MCF 10A (cell line): ENCODE data around the gene CEP131. TPM values are rescaled to one million over a fixed set of nuclear protein-coding genes. Genes with fewer than 3 reads are reported as not detected.
"Not testable (repeated sequence)": the region's sequence is repeated elsewhere in the genome, so short reads cannot be mapped to it uniquely, and the experiment has no call there.

ENCODE experiments used
- BruUV-seq: library from RNA; stranded (reverse); fragments of 400-500 nt; replicated peaks from 2 replicates; lab custom pipeline; 2021; lab: Mats Ljungman, UMichigan
- CTCF ChIA-PET: fragments of 300-600 bp; sonication (Branson Sonifier 250); formaldehyde crosslinking; extraction: SDS; loops from one replicate; lab custom pipeline; 2021; ENCODE audit warnings: antibody characterized with exemption, inconsistent platforms; lab: Yijun Ruan, JAX
- POLR2A ChIA-PET: fragments of 300-600, 350-650 bp; sonication (Branson Sonifier 250); formaldehyde crosslinking; extraction: SDS; loops from one replicate; lab custom pipeline; 2020; ENCODE audit warnings: antibody characterized with exemption, inconsistent platforms; lab: Yijun Ruan, JAX
- DNase-seq: peaks from one replicate; pipeline ENCODE4 v3.0.0-alpha.2; 2018; ENCODE audit not compliant: unreplicated experiment
- H3K27ac Mint-ChIP-seq: one replicate; pipeline ENCODE4 v1.8.0; 2022; ENCODE audit warnings: mild to moderate bottlenecking, low read depth, mixed read lengths; ENCODE audit not compliant: unreplicated experiment
- H3K27me3 Mint-ChIP-seq: one replicate; pipeline ENCODE4 v1.8.0; 2022; ENCODE audit warnings: mixed read lengths; ENCODE audit not compliant: insufficient read depth, unreplicated experiment
- H3K36me3 Mint-ChIP-seq: one replicate; pipeline ENCODE4 v1.8.0; 2022; ENCODE audit warnings: mild to moderate bottlenecking, moderate library complexity, mixed read lengths; ENCODE audit not compliant: insufficient read depth, unreplicated experiment
- H3K4me1 Mint-ChIP-seq: one replicate; pipeline ENCODE4 v1.8.0; 2022; ENCODE audit warnings: mixed read lengths; ENCODE audit not compliant: insufficient read depth, unreplicated experiment
- H3K4me3 Mint-ChIP-seq: one replicate; pipeline ENCODE4 v1.8.0; 2022; ENCODE audit warnings: mild to moderate bottlenecking, moderate library complexity, mixed read lengths; ENCODE audit not compliant: unreplicated experiment
- H3K9me3 Mint-ChIP-seq: one replicate; pipeline ENCODE4 v1.8.0; 2022; ENCODE audit warnings: mixed read lengths; ENCODE audit not compliant: unreplicated experiment
- intact Hi-C: fragments of 100-400 bp; cut with micrococcal nuclease; formaldehyde crosslinking; loops from 2 replicates; pipeline ENCODE4 v1.14.1; 2022
- total RNA-seq: library from RNA; stranded (reverse); gene quantifications from 2 replicates; pipeline ENCODE4 v1.2.3, GENCODE V29; 2022
- TF ChIP-seq, protein P1 (sequence below): fragments of 200-600 bp; IDR thresholded peaks from one replicate; pipeline ENCODE4 v1.8.0; 2022; ENCODE audit warnings: antibody characterized with exemption, mild to moderate bottlenecking; ENCODE audit not compliant: unreplicated experiment

The CEP131 gene
- total RNA-seq, 1 experiment from 2014 or later: 9.5 TPM

DNA sequence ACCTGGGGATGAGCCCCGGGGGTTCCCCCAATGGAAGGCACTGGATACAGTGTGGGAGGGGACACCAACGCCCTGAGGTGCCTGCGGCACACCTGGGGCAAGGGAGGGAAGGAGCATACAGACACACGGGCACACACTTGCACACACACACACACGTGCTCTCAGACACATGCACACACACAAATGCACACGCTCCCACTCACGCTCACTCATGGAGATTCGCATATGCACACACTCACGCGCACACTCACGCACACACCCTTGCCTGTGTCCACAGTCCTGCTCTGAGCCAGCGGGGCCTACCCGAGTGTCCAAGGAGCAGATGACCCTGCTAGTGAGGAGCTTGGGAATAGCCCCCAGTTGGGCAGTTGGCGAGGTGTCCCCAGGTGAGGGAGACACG lies 74.2 kb downstream of the CEP131 start:
- no peak overlapping the region for H3K27ac Mint-ChIP-seq
- ChIA-PET CTCF (no interaction called here), POLR2A (interaction anchor here (0.7 kb wide), 1 partner anchor 367 kb away, joined by 3 read pairs; no protein-coding TSS in a partner anchor)
- no peak for DNase-seq
- peaks cover 15% of the 10 kb centered on the region for H3K27me3 Mint-ChIP-seq
- H3K4me3 Mint-ChIP-seq: no peak overlapping the region
- BruUV-seq: no TSS peak
- no peaks in the 10 kb centered on the region for H3K36me3 Mint-ChIP-seq
- TF ChIP-seq, protein P1, sequence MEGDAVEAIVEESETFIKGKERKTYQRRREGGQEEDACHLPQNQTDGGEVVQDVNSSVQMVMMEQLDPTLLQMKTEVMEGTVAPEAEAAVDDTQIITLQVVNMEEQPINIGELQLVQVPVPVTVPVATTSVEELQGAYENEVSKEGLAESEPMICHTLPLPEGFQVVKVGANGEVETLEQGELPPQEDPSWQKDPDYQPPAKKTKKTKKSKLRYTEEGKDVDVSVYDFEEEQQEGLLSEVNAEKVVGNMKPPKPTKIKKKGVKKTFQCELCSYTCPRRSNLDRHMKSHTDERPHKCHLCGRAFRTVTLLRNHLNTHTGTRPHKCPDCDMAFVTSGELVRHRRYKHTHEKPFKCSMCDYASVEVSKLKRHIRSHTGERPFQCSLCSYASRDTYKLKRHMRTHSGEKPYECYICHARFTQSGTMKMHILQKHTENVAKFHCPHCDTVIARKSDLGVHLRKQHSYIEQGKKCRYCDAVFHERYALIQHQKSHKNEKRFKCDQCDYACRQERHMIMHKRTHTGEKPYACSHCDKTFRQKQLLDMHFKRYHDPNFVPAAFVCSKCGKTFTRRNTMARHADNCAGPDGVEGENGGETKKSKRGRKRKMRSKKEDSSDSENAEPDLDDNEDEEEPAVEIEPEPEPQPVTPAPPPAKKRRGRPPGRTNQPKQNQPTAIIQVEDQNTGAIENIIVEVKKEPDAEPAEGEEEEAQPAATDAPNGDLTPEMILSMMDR: no peak
- H3K4me1 Mint-ChIP-seq: no peaks in the 10 kb centered on the region
- intact Hi-C loops: no loop called here
- H3K9me3 Mint-ChIP-seq: no peaks in the 10 kb centered on the region

- BruUV-seq: no TSS peak
- CTCF ChIA-PET: no interaction called here
- intact Hi-C loops: no loop called here
- TF ChIP-seq, protein P1: no peak
- no peak overlapping the region for H3K27ac Mint-ChIP-seq
- no peak for DNase-seq
- H3K27me3 Mint-ChIP-seq: peaks cover 15% of the 10 kb centered on the region
- H3K36me3 Mint-ChIP-seq: no peaks in the 10 kb centered on the region
- H3K4me1 Mint-ChIP-seq: no peaks in the 10 kb centered on the region
- POLR2A ChIA-PET: no interaction called here
- no peak overlapping the region for H3K4me3 Mint-ChIP-seq
- H3K9me3 Mint-ChIP-seq: no peaks in the 10 kb centered on the region
Measured at GRCh38 chr17:81147701-81148100, 75.1 kb downstream of the CEP131 start.

DNA sequence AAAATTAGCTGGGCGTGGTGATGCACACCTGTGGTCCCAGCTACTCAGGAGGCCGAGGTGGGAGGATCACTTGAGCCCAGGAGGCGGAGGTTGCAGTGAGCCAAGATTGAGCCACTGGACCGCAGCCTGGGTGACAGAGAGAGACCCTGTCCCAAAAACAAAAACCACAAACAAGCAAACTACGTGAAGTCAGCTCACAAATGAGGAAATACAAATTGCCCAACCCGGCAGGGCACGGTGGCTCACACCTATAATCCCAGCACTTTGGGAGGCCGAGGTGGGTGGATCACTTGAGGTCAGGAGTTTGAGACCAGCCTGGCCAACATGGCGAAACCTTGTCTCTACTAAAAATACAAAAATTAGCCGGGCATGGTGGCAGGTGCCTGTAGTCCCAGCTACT lies 76.6 kb downstream of the CEP131 start:
- H3K36me3 Mint-ChIP-seq, H3K4me1 Mint-ChIP-seq, H3K4me3 Mint-ChIP-seq, POLR2A ChIA-PET, BruUV-seq, H3K9me3 Mint-ChIP-seq, H3K27ac Mint-ChIP-seq, intact Hi-C loops, DNase-seq: not testable (repeated sequence)
- CTCF ChIA-PET: interaction anchor here (0.7 kb wide), 1 partner anchor 54 kb away, joined by 3 read pairs; no protein-coding TSS in a partner anchor
- peaks cover 15% of the 10 kb centered on the region for H3K27me3 Mint-ChIP-seq

GRCh38 chr17:81144423-81144781 lies 78.4 kb downstream of the CEP131 start:
- Mint-ChIP-seq H3K27ac (no peak overlapping the region), H3K9me3 (no peaks in the 10 kb centered on the region), H3K4me1 (no peaks in the 10 kb centered on the region), H3K4me3 (no peak overlapping the region), H3K27me3 (peaks cover 1% of the 10 kb centered on the region), H3K36me3 (no peaks in the 10 kb centered on the region)
- no TSS peak for BruUV-seq
- POLR2A ChIA-PET: interaction anchor here (1.2 kb wide), 1 partner anchor 10 kb away, joined by 4 read pairs; no protein-coding TSS in a partner anchor
- DNase-seq: no peak
- CTCF ChIA-PET: interaction anchor here (1.0 to 1.7 kb wide), 2 partner anchors 56 to 341 kb away, joined by 4 to 7 read pairs; no protein-coding TSS in a partner anchor
- intact Hi-C loops: no loop called here
- TF ChIP-seq, protein P1: no peak
